GM12878 (cell line): ENCODE data around the gene B4GALNT4. TPM values are rescaled to one million over a fixed set of nuclear protein-coding genes. Genes with fewer than 3 reads are reported as not detected.

ENCODE experiments used
- ATF2 ChIP-seq: IDR thresholded peaks from 2 replicates; pipeline ENCODE4 v1.6.1; 2012; ENCODE audit warnings: low read length, inconsistent platforms
- BACH1 ChIP-seq: fragments of 450-650 bp; IDR thresholded peaks from 2 replicates; pipeline ENCODE4 v1.6.1; 2017; ENCODE audit warnings: mild to moderate bottlenecking, borderline replicate concordance
- BMI1 ChIP-seq: fragments of 450-650 bp; IDR thresholded peaks from 2 replicates; pipeline ENCODE4 v1.6.1; 2016; ENCODE audit warnings: mild to moderate bottlenecking, moderate library complexity, borderline replicate concordance
- E2F4 ChIP-seq: IDR thresholded peaks from 2 replicates; pipeline ENCODE4 v1.6.1; 2012; ENCODE audit warnings: low read depth, low read length, improper control_type of control experiment
- EP300 ChIP-seq, 2 experiments: fragments of 150-350 bp in 1 of 2; IDR thresholded peaks; 2 replicates each; pipeline ENCODE4 v1.6.1; 2011 to 2012; ENCODE audit warnings: low read depth in 2 of 2, low read length in 2 of 2, borderline replicate concordance in 1 of 2, improper control_type of control experiment in 1 of 2, inconsistent platforms in 1 of 2; ENCODE audit not compliant: control insufficient read depth in 1 of 2
- ETV6 ChIP-seq, 2 experiments: fragments of 450-650 bp in 1 of 2; IDR thresholded peaks in 1 of 2; conservative IDR thresholded peaks in 1 of 2; 2 replicates each; pipeline ENCODE4 v1.6.1; 2014; ENCODE audit warnings: antibody characterized with exemption in 1 of 2, borderline replicate concordance in 1 of 2, low read depth in 1 of 2, mild to moderate bottlenecking in 1 of 2, moderate library complexity in 1 of 2
- FOXK2 ChIP-seq: fragments of 450-650 bp; IDR thresholded peaks from 2 replicates; pipeline ENCODE4 v1.6.1; 2017; ENCODE audit warnings: mild to moderate bottlenecking, moderate library complexity
- MEF2B ChIP-seq: fragments of 450-650 bp; IDR thresholded peaks from 2 replicates; pipeline ENCODE4 v1.6.1; 2018; ENCODE audit warnings: mild to moderate bottlenecking, moderate library complexity; ENCODE audit not compliant: partially characterized antibody, poor library complexity, severe bottlenecking
- NFYA ChIP-seq: IDR thresholded peaks from 2 replicates; pipeline ENCODE4 v1.6.1; 2011; ENCODE audit warnings: low read depth, mild to moderate bottlenecking, low read length, improper control_type of control experiment, borderline replicate concordance
- NFYB ChIP-seq: IDR thresholded peaks from 2 replicates; pipeline ENCODE4 v1.6.1; 2011; ENCODE audit warnings: low read depth, mild to moderate bottlenecking, low read length, improper control_type of control experiment, moderate library complexity; ENCODE audit not compliant: insufficient read depth
- NKRF ChIP-seq: fragments of 450-650 bp; conservative IDR thresholded peaks from 2 replicates; pipeline ENCODE4 v1.6.1; 2017; ENCODE audit warnings: mild to moderate bottlenecking, moderate library complexity
- NR2C1 ChIP-seq: fragments of 450-650 bp; IDR thresholded peaks from 2 replicates; pipeline ENCODE4 v1.6.1; 2017; ENCODE audit warnings: antibody characterized with exemption, mild to moderate bottlenecking, moderate library complexity
- POLR2AphosphoS5 ChIP-seq: IDR thresholded peaks from 2 replicates; pipeline ENCODE4 v1.6.1; 2011; ENCODE audit warnings: mild to moderate bottlenecking, low read length, inconsistent platforms
- RCOR1 ChIP-seq: conservative IDR thresholded peaks from 2 replicates; pipeline ENCODE4 v1.6.1; 2012; ENCODE audit warnings: low read depth, low read length, improper control_type of control experiment
- RUNX3 ChIP-seq: IDR thresholded peaks from 2 replicates; pipeline ENCODE4 v1.6.1; 2012; ENCODE audit warnings: low read length, inconsistent platforms
- SMC3 ChIP-seq: IDR thresholded peaks from 2 replicates; pipeline ENCODE4 v1.6.1; 2011; ENCODE audit warnings: low read length, improper control_type of control experiment, borderline replicate concordance
- USF1 ChIP-seq: IDR thresholded peaks from 2 replicates; pipeline ENCODE4 v1.6.1; 2011; ENCODE audit warnings: borderline replicate concordance, low read depth, mild to moderate bottlenecking, moderate library complexity, mixed read lengths, low read length; ENCODE audit not compliant: insufficient read depth; ENCODE audit errors: extremely low read length
- USF2 ChIP-seq: IDR thresholded peaks from 2 replicates; pipeline ENCODE4 v1.6.1; 2011; ENCODE audit warnings: low read depth, low read length, improper control_type of control experiment, borderline replicate concordance
- ZBED1 ChIP-seq: IDR thresholded peaks from 2 replicates; pipeline ENCODE4 v1.6.1; 2016; ENCODE audit warnings: borderline replicate concordance
- ZNF274 ChIP-seq: IDR thresholded peaks from one replicate; pipeline ENCODE4 v1.8.0; 2011; ENCODE audit not compliant: insufficient read length, insufficient read depth
- polyA plus RNA-seq, 11 experiments: library from polyadenylated mRNA; depleted of rRNA in 4 of 11; unstranded in 6 of 11; stranded (reverse) in 5 of 11; fragments of >200 nt; fragmentation: Nextera tagmentation in 4 of 11; fragmentation: Illumina TruSeq in 1 of 11; extraction: Ambion mirVana in 4 of 11; extraction: Trizol in 1 of 11; gene quantifications; 1 replicate in 1 of 11; 2 replicates in 10 of 11; pipeline versions ENCODE4 v1.2.1 to v1.2.3, GENCODE V29; 2011 to 2016; ENCODE audit warnings: inconsistent platforms in 2 of 11, missing spikeins in 2 of 11, low read depth in 1 of 11
- total RNA-seq, 4 experiments: library from RNA; depleted of rRNA in 3 of 4; stranded (reverse); fragments of >200 nt in 3 of 4; fragmentation: Illumina TruSeq in 1 of 4; extraction: Trizol in 1 of 4; gene quantifications; 2 replicates each; pipeline versions ENCODE4 v1.2.1 to v1.2.3, GENCODE V29; 2013 to 2021

The B4GALNT4 gene
- total and polyA plus RNA-seq, 10 of the 15 experiments (the other 5 are each of a cell fraction or from before 2014, with no cell fraction given) = 0.04 to 0.82 (median 0.40) TPM; not detected in 6

- TF ChIP-seq EP300 (IDR thresholded peaks at IDR 0.05; ENCODE audit: borderline replicate concordance in 1 of 2, control insufficient read depth in 1 of 2, low read depth in 2 of 2, low read length in 2 of 2) (peak in 1 of 2 experiments; percentile 6; a peak in 1 of 4 replicates), NR2C1 (no peak), USF2 (no peak), USF1 (no peak), ZNF274 (no peak), BMI1 (no peak), NFYB (no peak), NKRF (0 out of 2 replicates have a peak, but pooled peaks have one; percentile 11), RUNX3 (peak; percentile 45; the same call in 1 of the 2 replicates), POLR2AphosphoS5 (peak; percentile 72), BACH1 (peak; percentile 81), ATF2 (no peak), ZBED1 (no peak), NFYA (no peak), ETV6 (conservative IDR thresholded peaks at IDR 0.05 in 1 of 2, IDR thresholded peaks at IDR 0.05 in 1 of 2; ENCODE audit: borderline replicate concordance in 1 of 2, low read depth in 1 of 2) (0 out of 4 replicates have a peak, but pooled peaks of 1 of the 2 experiments have one; percentile 39), E2F4 (no peak), RCOR1 (no peak), SMC3 (no peak), FOXK2 (no peak), MEF2B (peak; percentile 44)
These were observed 13.5 kb upstream of the B4GALNT4 start (continued) for GRCh38 chr11:355581-356458.
